ENCODE data around the gene CALN1.
"Not testable (repeated sequence)": the region's sequence is repeated elsewhere in the genome, so short reads cannot be mapped to it uniquely, and the experiment has no call there.

Gene CALN1

DNA sequence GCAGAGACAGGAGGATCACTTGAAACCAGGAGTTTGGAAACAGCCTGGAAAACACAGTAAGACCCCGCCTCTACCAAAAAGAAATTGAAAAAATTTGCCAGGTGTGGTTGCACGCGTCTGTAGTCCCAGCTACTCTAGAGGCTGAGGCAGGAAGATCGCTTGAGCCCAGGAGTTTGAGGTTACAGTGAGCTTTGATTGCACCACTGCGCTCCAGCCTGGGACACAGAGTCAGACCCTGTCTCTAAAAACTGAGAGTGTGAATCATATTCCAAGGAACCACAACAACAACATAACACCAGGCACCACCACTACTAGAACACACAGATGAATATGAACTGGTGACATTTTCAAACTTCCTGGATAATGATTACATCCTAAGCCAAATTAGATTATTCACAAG lies 324.2 kb downstream of the CALN1 start:
- no peak for DNase-seq (ENCODE audit: low read depth)

DNA sequence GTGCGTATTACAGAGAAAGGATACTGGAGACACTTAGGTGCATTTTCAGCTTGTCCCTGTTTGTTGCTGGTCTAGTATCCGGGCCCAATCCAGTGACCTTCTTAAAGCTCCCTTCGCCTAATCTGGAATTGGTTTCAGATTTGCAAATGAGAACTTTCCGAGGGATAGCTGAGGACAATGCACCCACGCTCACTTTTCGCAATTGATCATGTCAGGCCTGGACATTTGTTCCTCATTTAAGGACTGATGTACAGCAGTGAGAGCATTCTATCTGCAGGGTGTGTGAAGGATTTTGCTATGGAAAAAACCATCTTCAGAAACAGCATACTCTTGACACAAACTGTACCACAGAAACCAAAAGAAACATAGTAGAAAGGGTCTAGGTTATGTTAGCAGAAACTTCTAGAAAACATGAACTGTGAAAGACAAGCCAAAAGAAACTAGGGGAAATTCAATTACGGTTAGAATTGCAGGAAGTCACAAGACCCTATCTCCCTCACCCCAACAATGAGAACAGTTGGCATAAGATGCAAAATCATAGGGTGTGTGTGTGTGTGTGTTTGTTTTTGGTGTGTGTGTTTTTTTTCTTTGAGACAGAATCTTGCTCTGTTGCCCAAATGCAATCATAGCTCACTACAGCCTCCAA lies 331.1 kb downstream of the CALN1 start:
- DNase-seq (ENCODE audit: low read depth), result no peak

GRCh38 chr7:72080341-72080766 lies 331.8 kb downstream of the CALN1 start:
- no peak for DNase-seq (ENCODE audit: low read depth)

DNA sequence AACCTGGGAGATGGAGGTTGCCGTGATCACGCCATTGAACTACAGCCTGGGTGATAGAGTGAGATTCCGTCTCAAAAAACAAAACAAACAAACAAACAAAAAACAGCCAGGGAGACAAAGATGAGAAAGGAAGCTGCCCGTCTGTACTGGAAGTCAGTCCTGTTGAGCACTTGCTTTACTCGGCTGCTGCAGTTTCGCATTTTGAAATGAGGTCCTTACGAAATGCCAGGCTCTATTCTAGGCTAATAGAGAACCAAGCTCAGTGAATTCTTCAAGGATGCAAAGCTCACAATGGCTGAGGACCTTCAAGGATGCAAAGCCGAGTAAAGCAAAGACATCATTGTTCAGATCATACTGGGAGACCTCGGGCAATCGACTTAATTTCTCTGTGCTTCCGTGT lies 333.3 kb downstream of the CALN1 start:
- no peak for DNase-seq (ENCODE audit: low read depth)

- DNase-seq (ENCODE audit: low read depth), result no peak
Observed at GRCh38 chr7:72078301-72078700, 333.8 kb downstream of the CALN1 start.

- DNase-seq (ENCODE audit: low read depth), result no peak
Observed at GRCh38 chr7:72077786-72078185, 334.4 kb downstream of the CALN1 start.

- no peak for DNase-seq (ENCODE audit: low read depth)
Observed at GRCh38 chr7:72072901-72073300, 339.2 kb downstream of the CALN1 start.

DNA sequence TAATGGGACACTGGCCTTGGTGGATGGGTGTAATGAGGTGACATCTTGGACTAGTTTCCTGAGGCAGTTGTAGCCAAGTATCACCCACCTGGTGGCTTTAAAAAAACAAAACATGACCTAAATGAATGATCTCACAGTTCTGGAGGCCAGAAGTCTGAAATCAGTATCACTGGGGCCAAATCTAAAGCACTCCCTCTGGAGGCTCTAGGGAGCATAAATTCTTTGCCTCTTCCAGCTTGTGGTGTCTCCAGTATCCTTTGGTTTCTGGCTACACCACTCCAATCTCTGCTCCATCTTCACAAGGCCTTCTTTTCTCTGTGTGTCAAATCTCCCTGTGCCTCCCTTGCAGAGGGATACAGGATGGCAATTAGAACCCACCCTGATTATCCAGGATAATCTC lies 342.9 kb downstream of the CALN1 start:
- DNase-seq (ENCODE audit: low read depth), result no peak

DNA sequence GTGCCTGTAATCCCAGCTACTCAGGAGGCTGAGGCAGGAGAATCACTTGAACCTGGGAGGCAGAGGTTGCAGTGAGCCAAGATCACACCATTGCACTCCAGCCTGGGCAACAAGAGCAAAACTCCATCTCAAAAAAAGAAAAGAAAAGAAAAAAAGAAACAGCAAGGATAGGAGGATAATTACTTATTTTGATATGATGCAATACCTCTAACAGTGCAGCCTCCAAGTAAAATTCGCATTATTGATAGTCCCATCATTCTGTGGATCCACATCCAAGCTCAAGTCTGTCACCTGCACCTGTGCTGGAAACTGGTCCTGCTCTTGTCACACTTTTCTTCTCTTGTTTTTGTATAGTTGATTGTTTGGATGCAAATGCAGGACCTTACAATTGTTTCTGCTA lies 346.4 kb downstream of the CALN1 start:
- not testable (repeated sequence) for DNase-seq (ENCODE audit: low read depth)

- no peak for DNase-seq (ENCODE audit: low read depth)
Observed at GRCh38 chr7:72064916-72065315, 347.2 kb downstream of the CALN1 start.

- no peak for DNase-seq (ENCODE audit: low read depth)
Observed at GRCh38 chr7:72063330-72063729, 348.8 kb downstream of the CALN1 start.

- no peak for DNase-seq (ENCODE audit: low read depth)
Observed at GRCh38 chr7:72062666-72063065, 349.5 kb downstream of the CALN1 start.

DNA sequence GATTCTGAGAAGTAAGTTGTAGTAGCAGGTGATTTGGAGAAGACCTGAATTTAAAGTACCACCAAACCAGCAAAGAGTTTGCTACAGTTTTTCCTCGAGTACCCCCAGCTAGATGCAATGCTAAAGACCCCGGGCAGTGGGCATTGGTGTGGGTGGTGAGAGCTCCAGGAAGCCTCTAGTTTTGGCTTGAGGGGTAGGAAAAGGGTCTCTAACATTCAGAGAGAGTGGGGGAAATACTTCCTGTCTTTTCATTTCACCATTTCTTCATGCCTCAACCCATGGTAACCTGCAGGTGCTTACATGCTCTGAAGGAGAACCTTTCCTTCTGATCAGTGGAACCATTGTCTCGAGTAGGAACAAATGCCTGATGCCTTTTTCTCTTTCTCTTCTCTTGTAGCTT lies 352.2 kb downstream of the CALN1 start:
- DNase-seq (ENCODE audit: low read depth), result no peak

- no peak for DNase-seq (ENCODE audit: low read depth)
Observed at GRCh38 chr7:72058579-72058978, 353.6 kb downstream of the CALN1 start.

DNA sequence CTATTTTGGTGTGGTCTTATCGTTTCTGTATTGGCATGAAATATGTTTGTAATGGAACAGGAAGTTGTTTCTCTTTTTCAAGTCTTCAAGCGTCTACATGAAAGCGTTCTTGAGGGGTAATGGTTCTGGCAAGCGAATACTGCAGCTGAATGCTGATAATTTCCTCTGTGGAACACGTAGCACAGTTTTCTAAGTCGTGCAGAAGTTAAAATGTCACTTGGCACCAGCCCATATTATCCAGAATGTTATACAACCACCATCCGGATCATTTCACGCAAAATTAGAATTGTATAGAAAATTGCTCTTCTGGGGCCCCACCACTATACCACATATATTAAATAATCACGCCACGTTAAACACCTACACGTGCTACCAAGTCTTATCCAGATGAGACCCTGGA lies 354.3 kb downstream of the CALN1 start:
- DNase-seq (ENCODE audit: low read depth), result no peak

- DNase-seq (ENCODE audit: low read depth), result no peak
Observed at GRCh38 chr7:72057231-72057630, 354.9 kb downstream of the CALN1 start.

- no peak for DNase-seq (ENCODE audit: low read depth)
Observed at GRCh38 chr7:72055426-72055825, 356.7 kb downstream of the CALN1 start.

DNA sequence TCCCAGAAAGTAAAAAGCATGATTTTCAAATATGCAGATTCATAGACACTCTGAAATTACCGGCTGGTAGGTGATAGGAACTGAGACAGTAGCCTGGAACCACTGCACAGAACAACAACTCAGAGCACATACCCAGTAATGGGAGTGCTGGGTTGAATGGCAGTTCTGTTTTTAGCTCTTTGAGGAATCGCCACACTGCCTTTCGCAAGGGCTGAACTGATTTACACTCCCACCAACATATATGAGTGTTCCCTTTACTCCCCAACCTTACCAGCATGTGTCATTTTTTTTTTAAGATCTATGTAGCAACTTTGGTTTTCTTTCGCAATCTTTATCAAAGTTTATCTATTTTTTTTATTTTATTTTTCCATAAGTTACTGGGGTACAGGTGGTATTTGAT lies 358.8 kb downstream of the CALN1 start:
- DNase-seq (ENCODE audit: low read depth), result no peak

DNA sequence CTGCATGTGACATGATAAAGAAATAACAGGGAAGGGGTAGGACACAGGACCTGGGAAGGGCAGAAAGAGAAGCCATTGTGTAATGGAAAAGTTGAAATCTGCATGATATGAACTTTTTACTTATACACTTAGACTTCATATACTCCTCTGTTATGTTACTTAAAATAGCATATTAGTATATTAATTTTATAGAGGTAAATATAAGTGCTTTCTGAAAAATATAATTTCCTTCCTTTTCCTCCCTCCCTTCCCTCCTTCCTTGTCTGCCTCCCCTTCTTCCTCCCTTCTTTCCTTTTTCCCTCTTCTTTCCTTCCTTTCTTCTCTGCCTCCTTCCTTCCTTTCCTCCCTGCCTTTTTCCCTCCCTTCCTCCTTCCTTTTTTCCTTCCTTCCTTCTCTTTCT lies 363.7 kb downstream of the CALN1 start:
- DNase-seq (ENCODE audit: low read depth), result no peak

DNA sequence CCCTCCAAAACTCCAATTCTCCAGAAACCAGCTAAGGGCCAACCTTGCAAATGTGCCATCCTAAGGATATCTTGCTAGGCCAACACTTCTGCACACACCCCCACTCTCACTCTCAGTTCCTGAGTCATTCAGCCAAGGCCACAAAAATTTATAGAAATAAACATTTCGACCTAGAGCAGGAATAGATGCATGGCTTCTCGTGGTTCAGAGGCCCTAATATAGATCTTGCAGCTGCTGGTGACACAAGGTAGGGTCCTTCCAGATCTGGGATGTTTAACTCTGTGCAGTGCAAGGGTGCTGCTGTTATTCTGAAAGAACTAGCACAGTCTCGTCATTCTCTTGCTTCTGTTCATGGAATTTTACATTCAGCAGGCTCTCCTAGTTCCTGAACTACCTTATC lies 369.3 kb downstream of the CALN1 start:
- no peak for DNase-seq (ENCODE audit: low read depth)

DNA sequence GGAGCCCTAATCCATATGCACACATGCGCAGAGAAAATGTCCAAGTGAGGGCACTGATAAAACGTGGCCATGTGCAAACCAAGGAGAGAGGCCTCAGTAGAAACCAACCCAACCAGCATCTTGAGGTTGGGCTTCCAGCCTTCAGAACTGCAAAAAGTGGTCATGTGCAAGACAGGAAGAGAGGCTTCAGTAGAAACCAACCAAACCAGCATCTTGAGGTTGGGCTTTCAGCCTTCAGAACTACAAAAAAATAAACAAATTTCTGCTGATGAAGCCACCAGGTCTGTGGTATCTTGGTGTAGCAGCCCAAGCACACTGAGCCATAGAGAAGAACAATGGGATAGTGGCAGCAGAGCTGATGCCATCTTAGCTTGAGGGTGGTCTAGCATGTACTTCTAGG lies 371.5 kb downstream of the CALN1 start:
- DNase-seq (ENCODE audit: low read depth), result no peak

GRCh38 chr7:72039460-72039859 lies 372.7 kb downstream of the CALN1 start:
- no peak for DNase-seq (ENCODE audit: low read depth)

GRCh38 chr7:72038022-72038732 lies 374.0 kb downstream of the CALN1 start:
- no peak for DNase-seq (ENCODE audit: low read depth)

GRCh38 chr7:72037516-72037915 lies 374.6 kb downstream of the CALN1 start:
- no peak for DNase-seq (ENCODE audit: low read depth)

Measured in HS-5 (cell line).